Neural crest cell (in vitro differentiated cells): ENCODE results near the gene PCDHA4. TPM values are rescaled to one million over a fixed set of nuclear protein-coding genes. Genes with fewer than 3 reads are reported as not detected.
A peak's percentile ranks its signal among the peaks of the same experiment; 100 is the strongest.
"Not testable (repeated sequence)": the region's sequence is repeated elsewhere in the genome, so short reads cannot be mapped to it uniquely, and the experiment has no call there.

Experiments used
- DNase-seq: peaks from one replicate; pipeline ENCODE4 v3.0.0; 2021; ENCODE audit warnings: low read depth, mixed read lengths, low spot score
- H3K27ac Mint-ChIP-seq: one replicate; pipeline ENCODE4 v1.8.0; 2021; ENCODE audit warnings: mild to moderate bottlenecking, mixed read lengths; ENCODE audit not compliant: unreplicated experiment
- H3K27me3 Mint-ChIP-seq: 2 replicates; pipeline ENCODE4 v1.8.0; 2021; ENCODE audit warnings: low read depth, mild to moderate bottlenecking, mixed read lengths
- H3K36me3 Mint-ChIP-seq: 2 replicates; pipeline ENCODE4 v1.8.0; 2021; ENCODE audit warnings: low read depth, mild to moderate bottlenecking, mixed read lengths
- H3K4me1 Mint-ChIP-seq: 2 replicates; pipeline ENCODE4 v1.8.0; 2021; ENCODE audit warnings: mixed read lengths
- H3K4me3 Mint-ChIP-seq: one replicate; pipeline ENCODE4 v1.8.0; 2021; ENCODE audit warnings: mild to moderate bottlenecking, mixed read lengths
- H3K9me3 Mint-ChIP-seq: 2 replicates; pipeline ENCODE4 v1.8.0; 2021; ENCODE audit warnings: mixed read lengths
- CTCF ChIP-seq: fragments of 200-600 bp; sonication (generic); conservative IDR thresholded peaks from 2 replicates; pipeline ENCODE4 v1.5.0; 2021; ENCODE audit warnings: antibody characterized with exemption, mild to moderate bottlenecking
- total RNA-seq: library from RNA; stranded (reverse); gene quantifications from 2 replicates; pipeline ENCODE4 v1.2.1, GENCODE V29; 2021

Gene PCDHA4
- total RNA-seq, 1 donor from 2014 or later: 9.0 TPM

GRCh38 chr5:140791089-140791488 lies 15.8 kb upstream of the PCDHA4 start:
- no peak overlapping the region for H3K27ac Mint-ChIP-seq
- no peak for DNase-seq
- H3K4me1 Mint-ChIP-seq: no peaks in the 10 kb centered on the region
- H3K4me3 Mint-ChIP-seq: no peak overlapping the region
- H3K27me3 Mint-ChIP-seq: no peaks in the 10 kb centered on the region
- peaks cover 13% of the 10 kb centered on the region for H3K9me3 Mint-ChIP-seq
- TF ChIP-seq CTCF: no peak
- peaks cover 34% of the 10 kb centered on the region for H3K36me3 Mint-ChIP-seq

- Mint-ChIP-seq H3K36me3 (peaks cover 31% of the 10 kb centered on the region), H3K4me3 (peak within 1 kb of the TSS; percentile 79), H3K9me3 (peaks cover 12% of the 10 kb centered on the region), H3K27ac (no peak within 1 kb of the TSS), H3K4me1 (no peaks in the 10 kb centered on the region), H3K27me3 (no peaks in the 10 kb centered on the region)
- no peak for DNase-seq
- TF ChIP-seq CTCF: peak; percentile 67
These were observed 12.1 kb upstream of the PCDHA4 start, which contains the start of gene PCDHA2 for GRCh38 chr5:140794595-140795258. Gene PCDHA2 (plus strand): TSS chr5:140794852.

- no peaks in the 10 kb centered on the region for H3K4me1 Mint-ChIP-seq
- DNase-seq: no peak
- H3K9me3 Mint-ChIP-seq: peaks cover 13% of the 10 kb centered on the region
- peaks cover 35% of the 10 kb centered on the region for H3K36me3 Mint-ChIP-seq
- TF ChIP-seq CTCF: peak; percentile 39
- H3K27ac Mint-ChIP-seq: no peak overlapping the region
- H3K27me3 Mint-ChIP-seq: no peaks in the 10 kb centered on the region
- H3K4me3 Mint-ChIP-seq: peak overlapping the region; percentile 79
These were observed 11.6 kb upstream of the PCDHA4 start for GRCh38 chr5:140795259-140795641.

- H3K4me3 Mint-ChIP-seq, H3K27ac Mint-ChIP-seq, H3K4me1 Mint-ChIP-seq, H3K27me3 Mint-ChIP-seq, DNase-seq: not testable (repeated sequence)
- peaks cover 13% of the 10 kb centered on the region for H3K9me3 Mint-ChIP-seq
- H3K36me3 Mint-ChIP-seq: peaks cover 40% of the 10 kb centered on the region
These were observed 10.7 kb upstream of the PCDHA4 start for GRCh38 chr5:140796072-140796717.

- H3K36me3 Mint-ChIP-seq: peaks cover 41% of the 10 kb centered on the region
- TF ChIP-seq CTCF: no peak
- H3K27ac Mint-ChIP-seq: no peak overlapping the region
- H3K9me3 Mint-ChIP-seq: peaks cover 13% of the 10 kb centered on the region
- H3K4me3 Mint-ChIP-seq: no peak overlapping the region
- DNase-seq: no peak
- H3K4me1 Mint-ChIP-seq: no peaks in the 10 kb centered on the region
- no peaks in the 10 kb centered on the region for H3K27me3 Mint-ChIP-seq
These were observed 10.2 kb upstream of the PCDHA4 start for GRCh38 chr5:140796718-140797095.

- Mint-ChIP-seq H3K9me3 (peaks cover 16% of the 10 kb centered on the region), H3K4me1 (peaks cover 2% of the 10 kb centered on the region), H3K4me3 (no peak within 1 kb of the TSS), H3K36me3 (peaks cover 39% of the 10 kb centered on the region), H3K27ac (no peak within 1 kb of the TSS), H3K27me3 (no peaks in the 10 kb centered on the region)
- no peak for DNase-seq
- TF ChIP-seq CTCF: no peak
These were observed 5.9 kb upstream of the PCDHA4 start, which contains the start of gene PCDHA3 for GRCh38 chr5:140800816-140801493. Gene PCDHA3 (plus strand): TSS chr5:140801057.
